GM23338 (cell line): ENCODE data around the gene SLC38A8. TPM values are rescaled to one million over a fixed set of nuclear protein-coding genes. Genes with fewer than 3 reads are reported as not detected.

Experiments
- ATAC-seq: fragments of 200-7000 bp; cut with Tn5 transposase; 3 replicates; pipeline ENCODE4 v1.9.1; 2020
- DNase-seq: peaks from one replicate; pipeline ENCODE4 v3.0.0-alpha.2; 2015; ENCODE audit warnings: low spot score
- H2AFZ ChIP-seq: fragments of 200-600 bp; sonication (generic); 2 replicates; pipeline ENCODE4 v1.8.0; 2016; ENCODE audit warnings: antibody characterized with exemption, mild to moderate bottlenecking, moderate library complexity
- H3F3A ChIP-seq: fragments of 200-600 bp; sonication (generic); replicated peaks from 2 replicates; pipeline ENCODE4 v1.8.0; 2017; ENCODE audit warnings: antibody characterized with exemption, mixed run types, low read depth
- H3K27ac ChIP-seq: fragments of 200-600 bp; sonication (generic); 2 replicates; pipeline ENCODE4 v1.6.1; 2016; ENCODE audit warnings: low read depth
- H3K27me3 ChIP-seq: fragments of 200-600 bp; sonication (generic); 2 replicates; pipeline ENCODE4 v1.8.0; 2016; ENCODE audit warnings: mild to moderate bottlenecking, mixed run types, moderate library complexity; ENCODE audit not compliant: insufficient read depth
- H3K36me3 ChIP-seq: fragments of 200-600 bp; sonication (generic); 2 replicates; pipeline ENCODE4 v1.8.0; 2016; ENCODE audit warnings: mild to moderate bottlenecking; ENCODE audit not compliant: insufficient read depth
- H3K4me1 ChIP-seq: fragments of 200-600 bp; sonication (generic); 2 replicates; pipeline ENCODE4 v1.8.0; 2016; ENCODE audit warnings: mild to moderate bottlenecking, moderate library complexity; ENCODE audit not compliant: insufficient read depth
- H3K4me2 ChIP-seq: fragments of 200-600 bp; sonication (generic); 2 replicates; pipeline ENCODE4 v1.7.1; 2017; ENCODE audit warnings: mixed run types
- H3K4me3 ChIP-seq: fragments of 200-600 bp; sonication (generic); 2 replicates; pipeline ENCODE4 v1.6.1; 2016; ENCODE audit warnings: mixed run types
- H3K79me2 ChIP-seq: fragments of 200-600 bp; sonication (generic); replicated peaks from 2 replicates; pipeline ENCODE4 v1.8.0; 2017; ENCODE audit warnings: mild to moderate bottlenecking; ENCODE audit not compliant: insufficient read depth
- H3K9me2 ChIP-seq: fragments of 200-600 bp; sonication (generic); 2 replicates; pipeline ENCODE4 v1.8.0; 2017; ENCODE audit not compliant: insufficient read depth
- H4K20me1 ChIP-seq: fragments of 200-600 bp; sonication (generic); replicated peaks from 2 replicates; pipeline ENCODE4 v1.8.0; 2017; ENCODE audit warnings: mild to moderate bottlenecking; ENCODE audit not compliant: insufficient read depth
- H3K27ac Mint-ChIP-seq: 2 replicates; pipeline ENCODE4 v1.8.0; 2020; ENCODE audit warnings: inconsistent platforms, mild to moderate bottlenecking, moderate library complexity, mixed read lengths
- H3K27me3 Mint-ChIP-seq: 3 replicates; pipeline ENCODE4 v1.8.0; 2022; ENCODE audit warnings: low read depth, mild to moderate bottlenecking, moderate library complexity, mixed read lengths, inconsistent platforms; ENCODE audit not compliant: insufficient read depth, poor library complexity
- H3K36me3 Mint-ChIP-seq: 3 replicates; pipeline ENCODE4 v1.8.0; 2021; ENCODE audit warnings: low read depth, mild to moderate bottlenecking, inconsistent platforms, moderate library complexity, mixed read lengths
- H3K4me1 Mint-ChIP-seq: 3 replicates; pipeline ENCODE4 v1.8.0; 2020; ENCODE audit warnings: mild to moderate bottlenecking, inconsistent platforms, mixed read lengths
- H3K4me3 Mint-ChIP-seq: 3 replicates; pipeline ENCODE4 v1.8.0; 2021; ENCODE audit warnings: moderate library complexity, mild to moderate bottlenecking, inconsistent platforms, mixed read lengths
- H3K9me3 Mint-ChIP-seq: 3 replicates; pipeline ENCODE4 v1.8.0; 2020; ENCODE audit warnings: moderate library complexity, mild to moderate bottlenecking, inconsistent platforms, mixed read lengths
- CREB1 ChIP-seq: fragments of 250-450 bp; sonication (Bioruptor Pico); IDR thresholded peaks from 2 replicates; pipeline ENCODE4 v1.5.0; 2020; ENCODE audit warnings: low read depth, mild to moderate bottlenecking, moderate library complexity
- EZH2 ChIP-seq: fragments of 200-600 bp; sonication (generic); IDR thresholded peaks from one replicate; pipeline ENCODE4 v1.8.0; 2017; ENCODE audit warnings: antibody characterized with exemption, mild to moderate bottlenecking, low read depth; ENCODE audit not compliant: unreplicated experiment
- EZH2phosphoT487 ChIP-seq: fragments of 200-600 bp; sonication (generic); IDR thresholded peaks from one replicate; pipeline ENCODE4 v1.8.1; 2018; ENCODE audit warnings: antibody characterized with exemption; ENCODE audit not compliant: unreplicated experiment
- JUNB ChIP-seq: IDR thresholded peaks from one replicate; pipeline ENCODE4 v1.6.1; 2016; ENCODE audit warnings: antibody characterized with exemption; ENCODE audit not compliant: unreplicated experiment
- STAT1 ChIP-seq: IDR thresholded peaks from one replicate; pipeline ENCODE4 v1.6.1; 2016; ENCODE audit warnings: antibody characterized with exemption; ENCODE audit not compliant: unreplicated experiment
- polyA plus RNA-seq: library from polyadenylated mRNA; unstranded; fragments of >200 nt; fragmentation: Nextera tagmentation; extraction: Ambion mirVana; gene quantifications from 2 replicates; pipeline ENCODE4 v1.2.1, GENCODE V29; 2016
- total RNA-seq: library from RNA; depleted of rRNA; stranded (reverse); fragments of >200 nt; shearing (Covaris generic); gene quantifications from 2 replicates; pipeline ENCODE4 v1.2.3, GENCODE V29; 2014
- TF ChIP-seq, protein P1 (sequence below): fragments of 250-450 bp; sonication (Bioruptor Pico); IDR thresholded peaks from 2 replicates; pipeline ENCODE4 v1.5.0; 2020; ENCODE audit warnings: mild to moderate bottlenecking, moderate library complexity

Gene SLC38A8
- total and polyA plus RNA-seq, 2 experiments from 2014 or later, result not detected

- Histone ChIP-seq H3K9me2 (no peaks in the 10 kb centered on the region), H3K79me2 (no peaks in the 10 kb centered on the region), H3K4me2 (no peak overlapping the region), H4K20me1 (no peaks in the 10 kb centered on the region), H3F3A (no peaks in the 10 kb centered on the region), H2AFZ (no peak overlapping the region), H3K27me3 (no peaks in the 10 kb centered on the region), H3K4me3 (no peak overlapping the region), H3K4me1 (no peaks in the 10 kb centered on the region), H3K36me3 (no peaks in the 10 kb centered on the region), H3K27ac (no peak overlapping the region)
- Mint-ChIP-seq H3K27ac (no peak overlapping the region), H3K27me3 (peaks cover 8% of the 10 kb centered on the region), H3K4me1 (no peaks in the 10 kb centered on the region; the same call in 2 of the 3 replicates), H3K9me3 (no peaks in the 10 kb centered on the region), H3K4me3 (no peak overlapping the region), H3K36me3 (no peaks in the 10 kb centered on the region)
- no peak for TF ChIP-seq EZH2phosphoT487
- no peak for TF ChIP-seq JUNB
- no peak for TF ChIP-seq CREB1 (CRISPR knock-in tag)
- no peak for ATAC-seq
- no peak for DNase-seq
Observed at GRCh38 chr16:84003038-84003437, 39.6 kb downstream of the SLC38A8 start.

- Histone ChIP-seq H2AFZ (no peak overlapping the region), H3K36me3 (no peaks in the 10 kb centered on the region)
- no peak overlapping the region for H3K27ac Mint-ChIP-seq
Observed at GRCh38 chr16:84001726-84002125, 40.9 kb downstream of the SLC38A8 start.

More at GRCh38 chr16:84001726-84002125, 40.9 kb downstream of the SLC38A8 start:
- Histone ChIP-seq H3K9me2 (no peaks in the 10 kb centered on the region), H3K4me1 (no peaks in the 10 kb centered on the region), H3K27me3 (no peaks in the 10 kb centered on the region), H3K4me3 (no peak overlapping the region), H3K27ac (no peak overlapping the region), H4K20me1 (no peaks in the 10 kb centered on the region), H3F3A (no peaks in the 10 kb centered on the region), H3K79me2 (no peaks in the 10 kb centered on the region), H3K4me2 (no peak overlapping the region)
- ATAC-seq (no peak), DNase-seq (no peak)
- TF ChIP-seq, protein P1, sequence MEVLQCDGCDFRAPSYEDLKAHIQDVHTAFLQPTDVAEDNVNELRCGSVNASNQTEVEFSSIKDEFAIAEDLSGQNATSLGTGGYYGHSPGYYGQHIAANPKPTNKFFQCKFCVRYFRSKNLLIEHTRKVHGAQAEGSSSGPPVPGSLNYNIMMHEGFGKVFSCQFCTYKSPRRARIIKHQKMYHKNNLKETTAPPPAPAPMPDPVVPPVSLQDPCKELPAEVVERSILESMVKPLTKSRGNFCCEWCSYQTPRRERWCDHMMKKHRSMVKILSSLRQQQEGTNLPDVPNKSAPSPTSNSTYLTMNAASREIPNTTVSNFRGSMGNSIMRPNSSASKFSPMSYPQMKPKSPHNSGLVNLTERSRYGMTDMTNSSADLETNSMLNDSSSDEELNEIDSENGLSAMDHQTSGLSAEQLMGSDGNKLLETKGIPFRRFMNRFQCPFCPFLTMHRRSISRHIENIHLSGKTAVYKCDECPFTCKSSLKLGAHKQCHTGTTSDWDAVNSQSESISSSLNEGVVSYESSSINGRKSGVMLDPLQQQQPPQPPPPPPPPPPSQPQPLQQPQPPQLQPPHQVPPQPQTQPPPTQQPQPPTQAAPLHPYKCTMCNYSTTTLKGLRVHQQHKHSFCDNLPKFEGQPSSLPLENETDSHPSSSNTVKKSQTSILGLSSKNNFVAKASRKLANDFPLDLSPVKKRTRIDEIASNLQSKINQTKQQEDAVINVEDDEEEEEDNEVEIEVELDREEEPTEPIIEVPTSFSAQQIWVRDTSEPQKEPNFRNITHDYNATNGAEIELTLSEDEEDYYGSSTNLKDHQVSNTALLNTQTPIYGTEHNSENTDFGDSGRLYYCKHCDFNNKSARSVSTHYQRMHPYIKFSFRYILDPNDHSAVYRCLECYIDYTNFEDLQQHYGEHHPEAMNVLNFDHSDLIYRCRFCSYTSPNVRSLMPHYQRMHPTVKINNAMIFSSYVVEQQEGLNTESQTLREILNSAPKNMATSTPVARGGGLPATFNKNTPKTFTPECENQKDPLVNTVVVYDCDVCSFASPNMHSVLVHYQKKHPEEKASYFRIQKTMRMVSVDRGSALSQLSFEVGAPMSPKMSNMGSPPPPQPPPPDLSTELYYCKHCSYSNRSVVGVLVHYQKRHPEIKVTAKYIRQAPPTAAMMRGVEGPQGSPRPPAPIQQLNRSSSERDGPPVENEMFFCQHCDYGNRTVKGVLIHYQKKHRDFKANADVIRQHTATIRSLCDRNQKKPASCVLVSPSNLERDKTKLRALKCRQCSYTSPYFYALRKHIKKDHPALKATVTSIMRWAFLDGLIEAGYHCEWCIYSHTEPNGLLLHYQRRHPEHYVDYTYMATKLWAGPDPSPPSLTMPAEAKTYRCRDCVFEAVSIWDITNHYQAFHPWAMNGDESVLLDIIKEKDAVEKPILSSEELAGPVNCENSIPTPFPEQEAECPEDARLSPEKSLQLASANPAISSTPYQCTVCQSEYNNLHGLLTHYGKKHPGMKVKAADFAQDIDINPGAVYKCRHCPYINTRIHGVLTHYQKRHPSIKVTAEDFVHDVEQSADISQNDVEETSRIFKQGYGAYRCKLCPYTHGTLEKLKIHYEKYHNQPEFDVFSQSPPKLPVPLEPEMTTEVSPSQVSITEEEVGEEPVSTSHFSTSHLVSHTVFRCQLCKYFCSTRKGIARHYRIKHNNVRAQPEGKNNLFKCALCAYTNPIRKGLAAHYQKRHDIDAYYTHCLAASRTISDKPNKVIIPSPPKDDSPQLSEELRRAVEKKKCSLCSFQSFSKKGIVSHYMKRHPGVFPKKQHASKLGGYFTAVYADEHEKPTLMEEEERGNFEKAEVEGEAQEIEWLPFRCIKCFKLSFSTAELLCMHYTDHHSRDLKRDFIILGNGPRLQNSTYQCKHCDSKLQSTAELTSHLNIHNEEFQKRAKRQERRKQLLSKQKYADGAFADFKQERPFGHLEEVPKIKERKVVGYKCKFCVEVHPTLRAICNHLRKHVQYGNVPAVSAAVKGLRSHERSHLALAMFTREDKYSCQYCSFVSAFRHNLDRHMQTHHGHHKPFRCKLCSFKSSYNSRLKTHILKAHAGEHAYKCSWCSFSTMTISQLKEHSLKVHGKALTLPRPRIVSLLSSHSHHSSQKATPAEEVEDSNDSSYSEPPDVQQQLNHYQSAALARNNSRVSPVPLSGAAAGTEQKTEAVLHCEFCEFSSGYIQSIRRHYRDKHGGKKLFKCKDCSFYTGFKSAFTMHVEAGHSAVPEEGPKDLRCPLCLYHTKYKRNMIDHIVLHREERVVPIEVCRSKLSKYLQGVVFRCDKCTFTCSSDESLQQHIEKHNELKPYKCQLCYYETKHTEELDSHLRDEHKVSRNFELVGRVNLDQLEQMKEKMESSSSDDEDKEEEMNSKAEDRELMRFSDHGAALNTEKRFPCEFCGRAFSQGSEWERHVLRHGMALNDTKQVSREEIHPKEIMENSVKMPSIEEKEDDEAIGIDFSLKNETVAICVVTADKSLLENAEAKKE, result no peak
- TF ChIP-seq EZH2, result no peak
- no peak for TF ChIP-seq STAT1
- Mint-ChIP-seq H3K27me3 (peaks cover 8% of the 10 kb centered on the region), H3K36me3 (no peaks in the 10 kb centered on the region), H3K9me3 (no peaks in the 10 kb centered on the region), H3K4me1 (no peaks in the 10 kb centered on the region; the same call in 2 of the 3 replicates), H3K4me3 (no peak overlapping the region)
